ENCODE results near the gene TAS2R1. TPM values are rescaled to one million over a fixed set of nuclear protein-coding genes. Genes with fewer than 3 reads are reported as not detected.

Gene TAS2R1
- total RNA-seq, 1 donor from 2014 or later = not detected

DNA sequence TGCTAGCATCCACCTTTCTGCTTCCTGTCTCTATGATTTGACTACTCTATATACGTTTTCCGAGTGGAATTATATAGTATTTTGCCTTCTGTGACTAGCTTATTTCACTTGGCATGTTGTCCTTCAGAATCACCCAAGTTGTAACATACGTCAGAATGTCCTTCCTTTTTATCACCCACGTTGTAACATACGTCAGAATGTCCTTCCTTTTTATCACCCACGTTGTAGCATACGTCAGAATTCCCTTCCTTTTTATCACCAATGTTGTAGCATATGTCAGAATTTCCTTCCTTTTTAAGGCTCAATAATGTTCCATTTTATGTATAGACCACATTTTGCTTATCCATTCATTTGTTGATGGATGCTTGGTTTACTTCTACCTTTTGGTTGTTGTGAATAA lies 22.9 kb upstream of the TAS2R1 start:
- Mint-ChIP-seq H3K27me3 (no peaks in the 10 kb centered on the region), H3K9me3 (no peaks in the 10 kb centered on the region), H3K4me1 (no peaks in the 10 kb centered on the region), H3K27ac (no peak overlapping the region), H3K36me3 (ENCODE audit: low read depth) (no peaks in the 10 kb centered on the region), H3K4me3 (no peak overlapping the region)
- CTCF ChIA-PET = no interaction called here
- DNase-seq = no peak
- no peak for TF ChIP-seq CTCF (IDR thresholded peaks at IDR 0.05)
- ATAC-seq (ENCODE audit: low read depth) = no peak
- intact Hi-C loops (cut with micrococcal nuclease) = no loop called here
- POLR2A ChIA-PET = no interaction called here

DNA sequence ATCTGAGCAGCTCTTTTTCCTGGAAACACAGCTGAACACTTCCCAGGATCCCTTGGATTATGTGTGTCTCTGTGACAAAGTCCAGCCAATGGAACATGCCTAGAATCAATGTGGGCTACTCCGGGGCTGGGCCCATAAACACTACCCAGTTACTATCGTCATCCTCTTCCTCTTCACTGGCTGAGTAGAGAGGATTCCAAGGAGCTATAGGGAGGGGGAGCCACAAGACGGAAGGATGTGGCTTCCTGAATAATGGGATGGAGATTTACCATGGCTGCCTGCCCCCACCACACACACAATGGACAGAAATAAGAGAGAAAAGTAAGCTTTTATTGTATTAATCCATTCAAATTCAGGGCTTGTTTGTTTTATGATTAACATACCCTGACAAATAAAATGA lies 22.1 kb upstream of the TAS2R1 start:
- H3K4me3 Mint-ChIP-seq = no peak overlapping the region

DNA sequence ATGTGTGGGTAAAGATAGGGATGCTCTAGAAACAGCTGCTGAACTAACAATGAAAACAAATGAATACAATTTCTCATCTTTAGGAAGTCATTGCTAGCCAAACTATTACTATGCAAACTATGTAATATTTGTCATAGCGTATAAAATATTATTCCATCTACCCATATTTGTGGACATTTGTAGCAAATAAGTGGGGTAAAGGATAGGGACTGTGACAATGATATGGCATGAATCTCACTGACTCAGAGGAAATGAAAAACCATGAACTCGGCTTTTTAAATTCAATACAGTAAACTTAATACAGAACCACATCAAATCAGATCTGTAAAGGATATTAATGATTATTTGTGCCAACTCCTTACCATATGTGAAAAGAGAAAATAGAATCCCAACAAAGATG lies 16.7 kb upstream of the TAS2R1 start:
- Mint-ChIP-seq H3K4me1 (no peaks in the 10 kb centered on the region), H3K27me3 (no peaks in the 10 kb centered on the region), H3K9me3 (no peaks in the 10 kb centered on the region), H3K36me3 (ENCODE audit: low read depth) (no peaks in the 10 kb centered on the region), H3K4me3 (no peak overlapping the region), H3K27ac (no peak overlapping the region)
- intact Hi-C loops (cut with micrococcal nuclease) = no loop called here
- ATAC-seq (ENCODE audit: low read depth) (no peak), DNase-seq (no peak)
- TF ChIP-seq CTCF (IDR thresholded peaks at IDR 0.05) = no peak
- CTCF ChIA-PET = no interaction called here
- POLR2A ChIA-PET = no interaction called here

More for the DNA sequence above, 22.1 kb upstream of the TAS2R1 start:
- Mint-ChIP-seq H3K36me3 (ENCODE audit: low read depth) (no peaks in the 10 kb centered on the region), H3K27me3 (no peaks in the 10 kb centered on the region), H3K4me1 (no peaks in the 10 kb centered on the region), H3K27ac (no peak overlapping the region), H3K9me3 (no peaks in the 10 kb centered on the region)
- intact Hi-C loops (cut with micrococcal nuclease) = no loop called here
- POLR2A ChIA-PET = no interaction called here
- no peak for TF ChIP-seq CTCF (IDR thresholded peaks at IDR 0.05)
- CTCF ChIA-PET = no interaction called here
- ATAC-seq (ENCODE audit: low read depth) (no peak), DNase-seq (no peak)

GRCh38 chr5:9644630-9645029 lies 14.5 kb upstream of the TAS2R1 start:
- no peaks in the 10 kb centered on the region for H3K27me3 Mint-ChIP-seq
- TF ChIP-seq CTCF (IDR thresholded peaks at IDR 0.05) = no peak
- intact Hi-C loops (cut with micrococcal nuclease) = no loop called here
- ChIA-PET POLR2A (no interaction called here), CTCF (no interaction called here)
- H3K9me3 Mint-ChIP-seq = no peaks in the 10 kb centered on the region
- H3K27ac Mint-ChIP-seq = no peak overlapping the region
- H3K36me3 Mint-ChIP-seq (ENCODE audit: low read depth) = no peaks in the 10 kb centered on the region
- H3K4me3 Mint-ChIP-seq = no peak overlapping the region
- DNase-seq (no peak), ATAC-seq (ENCODE audit: low read depth) (no peak)
- H3K4me1 Mint-ChIP-seq = no peaks in the 10 kb centered on the region

DNA sequence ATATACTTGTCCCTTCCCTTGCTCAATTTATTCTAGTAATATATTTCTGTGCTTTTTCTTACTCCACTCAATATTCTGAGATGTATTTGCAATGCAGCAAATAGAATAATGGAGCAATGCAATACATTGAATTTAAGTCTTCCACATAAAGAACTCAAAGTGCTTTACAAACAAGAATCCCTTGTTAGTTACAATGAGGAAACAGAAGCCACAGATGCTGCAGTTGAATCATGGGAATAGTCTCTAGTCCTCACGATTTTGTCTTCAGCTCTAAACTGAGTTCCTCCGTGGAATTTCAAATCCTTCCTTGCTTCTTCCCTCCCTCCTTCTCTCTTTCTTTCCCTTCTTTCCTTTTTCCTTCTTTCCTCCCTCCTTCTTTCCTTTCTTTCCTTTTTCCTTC lies 12.5 kb upstream of the TAS2R1 start:
- intact Hi-C loops (cut with micrococcal nuclease) = no loop called here
- ATAC-seq (ENCODE audit: low read depth) (no peak), DNase-seq (no peak)
- POLR2A ChIA-PET = no interaction called here
- CTCF ChIA-PET = no interaction called here
- no peak overlapping the region for H3K4me3 Mint-ChIP-seq
- no peaks in the 10 kb centered on the region for H3K4me1 Mint-ChIP-seq
- TF ChIP-seq CTCF (IDR thresholded peaks at IDR 0.05) = no peak
- no peaks in the 10 kb centered on the region for H3K27me3 Mint-ChIP-seq
- H3K27ac Mint-ChIP-seq = no peak overlapping the region
- peaks cover 4% of the 10 kb centered on the region for H3K9me3 Mint-ChIP-seq
- H3K36me3 Mint-ChIP-seq (ENCODE audit: low read depth) = no peaks in the 10 kb centered on the region
